Measurements from ENCODE around the gene WIPF1.

Gene WIPF1

GRCh38 chr2:174597345-174598047 is at the start of gene WIPF1:
TSS of gene WIPF1 (minus strand) at chr2:174597804. CDS start at chr2:174585573, 12,231 bp downstream.
- DNase-seq, result peak; percentile 25

DNA sequence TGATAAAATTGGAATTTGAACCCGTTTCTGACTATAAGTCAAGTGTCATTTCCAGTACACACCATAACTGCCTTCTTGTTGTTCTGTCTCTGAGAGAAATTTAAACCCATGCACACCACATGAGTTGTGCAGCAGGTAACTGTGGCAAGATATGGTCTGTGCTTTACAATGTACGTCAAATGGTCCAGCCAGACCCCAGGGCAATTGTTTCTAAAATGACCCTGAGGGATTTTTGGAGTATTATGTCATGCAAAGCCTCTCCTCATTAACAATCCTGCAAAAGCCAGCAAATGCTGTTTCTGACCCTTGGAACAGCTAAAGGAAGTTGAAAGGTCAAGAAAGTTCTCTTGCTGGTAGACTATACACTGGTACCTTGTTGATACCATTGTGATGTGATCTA is 47.7 kb upstream of the WIPF1 start:
- DNase-seq, result no peak

- no peak for DNase-seq
Measured at GRCh38 chr2:174644406-174644805, 46.8 kb upstream of the WIPF1 start.

DNA sequence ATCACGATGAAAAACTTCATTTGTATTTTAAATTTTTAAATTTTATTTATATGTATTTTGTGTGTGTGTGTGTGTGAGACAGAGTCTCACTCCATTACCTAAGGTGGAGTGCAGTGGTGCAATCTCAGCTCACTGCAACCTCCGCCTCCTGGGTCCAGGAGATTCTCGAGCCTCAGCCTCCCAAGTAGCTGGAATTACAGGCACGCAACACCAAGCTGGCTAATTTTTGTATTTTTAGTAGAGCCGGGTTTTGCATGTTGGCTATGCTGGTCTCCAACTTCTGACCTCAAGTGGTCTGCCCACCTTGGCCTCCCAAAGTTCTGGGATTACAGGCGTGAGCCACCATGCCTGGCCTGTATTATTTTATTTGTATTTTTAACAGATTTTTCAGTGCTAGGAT is 45.8 kb upstream of the WIPF1 start:
- DNase-seq, result no peak

- no peak for DNase-seq
Measured at GRCh38 chr2:174641168-174641567, 43.6 kb upstream of the WIPF1 start.

DNA sequence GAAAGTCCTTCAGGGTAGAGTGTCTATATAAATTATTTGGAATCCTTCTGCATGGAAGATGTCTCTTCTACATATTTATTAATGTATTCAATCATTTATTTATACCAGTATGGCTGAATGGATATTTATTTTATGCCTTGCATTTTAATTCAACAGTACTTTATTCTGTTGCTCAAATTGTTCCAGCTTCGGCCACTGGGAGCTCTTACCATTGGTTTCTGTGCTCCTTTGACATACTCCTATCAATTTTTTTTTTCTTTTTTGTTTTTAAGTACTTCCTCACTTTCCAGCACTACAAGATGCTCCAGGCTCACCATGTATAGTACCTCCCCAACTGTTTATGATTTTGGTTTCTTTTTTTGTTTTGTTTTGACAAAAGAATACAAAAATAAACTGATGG is 39.4 kb upstream of the WIPF1 start:
- no peak for DNase-seq

GRCh38 chr2:174635776-174636404 is 38.3 kb upstream of the WIPF1 start:
- no peak for DNase-seq

GRCh38 chr2:174635015-174635593 is 37.5 kb upstream of the WIPF1 start:
- DNase-seq, result no peak

- peak; percentile 24 for DNase-seq
Measured at GRCh38 chr2:174634130-174635014, 36.8 kb upstream of the WIPF1 start.

- DNase-seq, result no peak
Measured at GRCh38 chr2:174633623-174633930, 36.0 kb upstream of the WIPF1 start.

DNA sequence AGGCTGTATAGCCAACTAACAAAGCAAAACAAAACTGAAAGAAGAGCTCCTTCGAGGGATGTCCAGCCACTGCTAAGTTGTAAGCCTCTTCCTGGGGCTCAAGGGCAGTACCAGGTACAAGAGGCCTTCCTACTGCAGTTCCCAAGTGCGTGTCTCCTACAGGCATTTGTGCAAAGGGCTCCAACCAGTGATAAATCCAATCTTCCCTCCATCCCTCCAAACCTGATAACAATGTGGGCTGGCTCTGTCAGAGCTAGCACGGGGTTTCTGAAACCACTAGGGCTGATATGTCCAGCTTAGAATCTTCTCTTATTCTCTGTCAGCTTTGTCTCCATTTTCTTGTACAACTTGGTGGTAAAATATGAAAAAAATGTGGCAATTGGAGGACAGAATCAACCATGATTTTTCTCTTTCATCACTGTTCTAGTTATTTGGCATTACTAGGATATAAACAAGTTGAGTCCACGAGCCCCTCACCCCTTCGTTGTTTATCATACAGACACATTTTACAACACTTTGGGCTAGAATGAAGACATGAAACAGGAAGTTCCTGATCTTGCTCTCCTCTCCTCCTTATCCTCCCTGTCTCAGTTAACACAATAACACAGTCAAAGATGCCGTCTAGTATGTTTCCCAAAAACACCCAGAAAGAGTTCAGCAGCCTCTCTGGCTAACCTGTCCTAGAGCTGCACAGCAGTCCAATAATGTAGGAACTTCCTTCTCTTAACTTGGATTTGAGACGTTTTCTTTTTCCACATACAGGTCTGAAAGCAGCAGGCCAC is 35.4 kb upstream of the WIPF1 start:
- no peak for DNase-seq

- no peak for DNase-seq
Measured at GRCh38 chr2:174631009-174631981, 33.7 kb upstream of the WIPF1 start.

GRCh38 chr2:174630107-174630506 is 32.5 kb upstream of the WIPF1 start:
- DNase-seq, result no peak

- DNase-seq, result no peak
Measured at GRCh38 chr2:174629506-174629905, 31.9 kb upstream of the WIPF1 start.

- DNase-seq, result no peak
Measured at GRCh38 chr2:174628528-174629169, 31.0 kb upstream of the WIPF1 start.

DNA sequence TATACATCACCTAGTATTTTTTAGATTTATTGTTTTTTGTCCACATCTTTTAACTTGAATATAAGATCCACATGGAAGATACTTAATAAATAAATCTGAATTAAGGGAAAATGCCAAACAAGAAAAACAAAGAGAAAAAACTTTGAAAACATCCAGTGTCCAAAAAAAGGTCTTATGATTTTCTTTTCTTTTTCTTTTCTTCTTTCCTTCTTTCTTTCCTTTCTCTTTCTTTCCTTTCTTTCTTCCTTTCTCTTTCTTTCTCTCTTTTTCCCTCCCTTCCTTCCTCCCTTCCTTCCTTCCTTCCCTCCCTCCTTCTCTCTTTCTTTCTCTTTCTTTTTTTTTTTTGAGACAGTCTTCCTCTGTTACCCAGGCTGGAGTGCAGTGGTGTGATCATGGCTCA is 29.6 kb upstream of the WIPF1 start:
- no peak for DNase-seq

- no peak for DNase-seq
Measured at GRCh38 chr2:174624895-174625430, 27.4 kb upstream of the WIPF1 start.

- DNase-seq, result no peak
Measured at GRCh38 chr2:174623690-174624089, 26.1 kb upstream of the WIPF1 start.

DNA sequence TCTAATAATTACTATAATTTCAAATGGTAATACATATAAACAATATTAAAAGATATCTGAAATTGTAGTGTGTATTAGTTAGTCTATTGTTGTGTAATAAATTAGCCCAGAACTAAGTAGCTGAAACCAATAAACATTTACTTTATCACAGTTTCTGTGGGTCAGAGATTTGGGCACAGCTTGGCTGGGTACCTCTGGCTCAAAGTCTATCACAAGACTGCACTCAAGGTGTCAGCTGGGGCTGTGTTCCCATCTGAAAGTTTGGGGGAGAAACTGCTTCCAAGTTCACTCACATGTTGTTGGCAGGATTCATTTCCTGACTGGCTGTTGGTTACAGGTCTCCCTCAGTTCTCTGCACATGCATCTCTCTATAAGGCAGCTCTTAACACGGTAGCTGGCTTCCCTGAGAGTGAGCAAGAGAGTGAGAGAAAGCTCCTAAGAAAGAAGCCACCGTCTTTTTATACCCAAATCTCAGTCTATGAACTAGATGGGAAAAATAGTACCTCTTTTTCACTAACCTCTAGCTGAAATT is 25.6 kb upstream of the WIPF1 start:
- no peak for DNase-seq

GRCh38 chr2:174621323-174621722 is 23.7 kb upstream of the WIPF1 start:
- DNase-seq, result no peak
